ENCODE measurements around the gene LRRC56. TPM values are rescaled to one million over a fixed set of nuclear protein-coding genes. Genes with fewer than 3 reads are reported as not detected.

Gene LRRC56
- total RNA-seq, 1 experiment from 2014 or later: 3.4 TPM

DNA sequence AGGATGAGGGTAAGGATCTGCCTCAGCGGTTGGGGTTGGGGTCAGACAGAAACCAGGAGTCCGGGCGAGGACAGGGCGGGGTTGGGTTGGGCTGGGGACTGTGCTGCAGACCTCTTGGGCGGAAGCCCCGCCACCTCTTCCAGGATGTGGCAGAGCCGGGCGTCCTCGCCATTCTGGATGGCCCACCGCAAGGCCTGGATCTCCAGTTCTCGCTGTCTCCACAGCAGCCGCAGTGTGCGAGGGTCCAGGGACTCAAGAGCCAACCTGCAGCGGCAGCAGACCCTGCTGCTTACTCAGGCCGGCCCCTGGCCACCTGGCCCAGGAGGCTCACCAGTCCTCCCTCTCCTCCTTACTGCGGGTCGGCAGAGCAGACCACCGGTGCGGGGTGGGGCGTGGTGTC, 21.2 kb downstream of the LRRC56 start:
- H3K79me2 ChIP-seq (ENCODE audit: insufficient read depth, low read length): no peaks in the 10 kb centered on the region
- H3K9ac ChIP-seq (ENCODE audit: extremely low read depth, insufficient read length, low read length): no peak overlapping the region
- no peaks in the 10 kb centered on the region; a peak in 2 of 5 replicates for H3K9me3 Mint-ChIP-seq
- H3K4me2 ChIP-seq (ENCODE audit: insufficient read depth, insufficient read length, low read length): no peak overlapping the region
- H3K27me3 Mint-ChIP-seq (ENCODE audit: low read depth): peaks cover 31% of the 10 kb centered on the region
- H3K36me3 Mint-ChIP-seq (ENCODE audit: insufficient read depth in 1 of 3, low read depth in 3 of 3): peaks cover 1 to 2% (median 1%) of the 10 kb centered on the region in 3 experiments; a peak in 5 of 7 replicates
- no peak overlapping the region for H3T11ph ChIP-seq (ENCODE audit: low read length)
- H3K56ac ChIP-seq (ENCODE audit: insufficient read length, low read depth, low read length): no peak overlapping the region
- H3K18ac ChIP-seq (ENCODE audit: insufficient read length, low read depth, low read length): no peak overlapping the region
- H3K23ac ChIP-seq (ENCODE audit: insufficient read length, low read depth, low read length): no peak overlapping the region
- no peak overlapping the region for H2BK20ac ChIP-seq (ENCODE audit: low read depth, low read length, poor library complexity, severe bottlenecking)
- no peaks in the 10 kb centered on the region for H3K79me1 ChIP-seq (ENCODE audit: insufficient read depth, low read depth, low read length, poor library complexity, severe bottlenecking)
- H3K14ac ChIP-seq (ENCODE audit: insufficient read depth, low read length): no peak overlapping the region
- H3K27ac Mint-ChIP-seq: peak overlapping the region in 1 of 3 experiments; percentile 79; a peak in 1 of 7 replicates
- TF ChIP-seq, protein P1, sequence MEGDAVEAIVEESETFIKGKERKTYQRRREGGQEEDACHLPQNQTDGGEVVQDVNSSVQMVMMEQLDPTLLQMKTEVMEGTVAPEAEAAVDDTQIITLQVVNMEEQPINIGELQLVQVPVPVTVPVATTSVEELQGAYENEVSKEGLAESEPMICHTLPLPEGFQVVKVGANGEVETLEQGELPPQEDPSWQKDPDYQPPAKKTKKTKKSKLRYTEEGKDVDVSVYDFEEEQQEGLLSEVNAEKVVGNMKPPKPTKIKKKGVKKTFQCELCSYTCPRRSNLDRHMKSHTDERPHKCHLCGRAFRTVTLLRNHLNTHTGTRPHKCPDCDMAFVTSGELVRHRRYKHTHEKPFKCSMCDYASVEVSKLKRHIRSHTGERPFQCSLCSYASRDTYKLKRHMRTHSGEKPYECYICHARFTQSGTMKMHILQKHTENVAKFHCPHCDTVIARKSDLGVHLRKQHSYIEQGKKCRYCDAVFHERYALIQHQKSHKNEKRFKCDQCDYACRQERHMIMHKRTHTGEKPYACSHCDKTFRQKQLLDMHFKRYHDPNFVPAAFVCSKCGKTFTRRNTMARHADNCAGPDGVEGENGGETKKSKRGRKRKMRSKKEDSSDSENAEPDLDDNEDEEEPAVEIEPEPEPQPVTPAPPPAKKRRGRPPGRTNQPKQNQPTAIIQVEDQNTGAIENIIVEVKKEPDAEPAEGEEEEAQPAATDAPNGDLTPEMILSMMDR (conservative IDR thresholded peaks at IDR 0.05): no peak
- H3K4me1 Mint-ChIP-seq: peaks cover 7 to 22% of the 10 kb centered on the region in 2 experiments
- peaks cover 12% of the 10 kb centered on the region for H3K23me2 ChIP-seq (ENCODE audit: insufficient read length, low read depth, low read length, poor library complexity, severe bottlenecking)
- no peak overlapping the region for H4K91ac ChIP-seq (ENCODE audit: insufficient read length, low read depth, low read length)
- H2AFZ ChIP-seq (ENCODE audit: low read length): no peak overlapping the region
- H4K8ac ChIP-seq (replicated peaks; ENCODE audit: insufficient read length, low read depth, low read length): no peak overlapping the region
- H3K4me3 Mint-ChIP-seq: no peak overlapping the region
- no peak overlapping the region for H2AK5ac ChIP-seq (ENCODE audit: insufficient read length, low read length)
- no peak overlapping the region for H3K4ac ChIP-seq (ENCODE audit: low read depth, low read length)
- no peaks in the 10 kb centered on the region for H3K4me1 ChIP-seq (ENCODE audit: insufficient read depth, low read length)
- no peak overlapping the region for H4K5ac ChIP-seq (ENCODE audit: insufficient read length, low read depth, low read length)
- H3K27me3 ChIP-seq (ENCODE audit: insufficient read depth, low read length): peaks cover 5% of the 10 kb centered on the region; the same call in 1 of the 2 replicates
- no peak overlapping the region for H3K27ac ChIP-seq (ENCODE audit: insufficient read length, low read depth, low read length)
- no peak for DNase-seq
- no peaks in the 10 kb centered on the region for H4K20me1 ChIP-seq (ENCODE audit: control insufficient read depth, insufficient read depth, insufficient read length)
- no peak overlapping the region for H2BK15ac ChIP-seq (ENCODE audit: low read depth, low read length)
- no peak overlapping the region for H2BK12ac ChIP-seq (ENCODE audit: insufficient read length, low read depth, low read length)
- H3K9me3 ChIP-seq (ENCODE audit: control insufficient read depth, low read depth, low read length): no peaks in the 10 kb centered on the region
- no peak overlapping the region for H2BK120ac ChIP-seq (ENCODE audit: low read depth, low read length, poor library complexity, severe bottlenecking)
- H2BK5ac ChIP-seq (ENCODE audit: insufficient read length, low read length): no peak overlapping the region
- no CpG with 5 or more reads among the region's 20 CpGs for WGBS (ENCODE audit: extremely low coverage, insufficient read length, low lambda C conversion rate)
